ELF-1 (cell line): ENCODE data around the gene CENPO.

Experiments used
- DNase-seq: peaks from one replicate; pipeline ENCODE4 v3.0.0-alpha.2; 2016; ENCODE audit warnings: low read depth, low spot score

Gene CENPO

DNA sequence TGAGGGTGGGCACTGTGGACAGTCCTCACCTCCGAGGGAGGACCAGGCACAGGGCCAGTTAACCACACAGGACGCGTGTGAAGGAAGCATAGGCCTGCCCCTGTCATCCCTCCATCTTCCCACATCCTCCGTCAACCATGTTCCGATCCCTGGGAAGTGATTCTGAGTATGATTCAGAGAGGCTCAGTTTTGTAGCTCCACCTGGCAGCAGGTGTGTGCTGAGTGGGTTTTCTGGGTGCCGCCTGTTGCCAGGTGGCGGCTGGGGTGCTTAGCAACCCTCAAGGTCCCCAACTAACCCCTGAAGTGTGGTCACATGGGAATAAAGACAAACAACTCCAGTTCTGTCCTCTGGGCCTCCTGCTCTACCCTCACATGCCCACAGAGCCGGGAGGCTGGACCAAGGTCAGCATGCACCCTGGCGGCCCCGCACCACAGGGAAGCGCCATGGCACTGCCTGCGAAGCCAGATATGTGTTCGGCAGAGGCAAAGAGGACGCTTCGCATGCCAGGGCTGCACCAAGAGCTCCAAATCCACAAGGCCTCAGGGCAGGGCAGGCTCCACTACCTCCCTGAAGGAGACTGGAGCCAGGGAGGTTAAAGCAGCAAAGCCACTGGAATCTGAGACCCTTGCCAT lies 66.9 kb downstream of the CENPO start:
- no peak for DNase-seq

- no peak for DNase-seq
Measured at GRCh38 chr2:24860631-24861030, 67.4 kb downstream of the CENPO start.

DNA sequence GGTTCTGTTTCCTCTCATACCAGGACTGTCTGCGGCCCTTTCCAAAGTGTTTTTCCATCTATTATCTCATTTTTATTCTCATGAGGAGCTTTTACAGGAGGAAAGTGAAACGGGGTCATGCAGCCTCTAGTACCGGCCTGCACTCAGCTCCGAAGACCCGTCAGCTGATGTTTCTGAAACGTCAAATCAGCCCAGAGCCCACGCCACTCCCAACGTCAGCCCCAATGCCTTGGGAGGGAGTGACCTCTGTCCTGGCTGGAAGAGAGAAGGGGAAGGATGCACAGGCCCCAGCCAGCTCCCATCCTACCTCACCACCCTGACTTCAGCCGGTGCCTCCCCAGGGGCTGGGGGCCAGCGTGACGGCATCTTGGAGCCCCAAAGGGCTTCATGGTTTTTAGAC lies 68.3 kb downstream of the CENPO start:
- no peak for DNase-seq

- DNase-seq = no peak
Measured at GRCh38 chr2:24863641-24864040, 70.4 kb downstream of the CENPO start.

- DNase-seq = no peak
Measured at GRCh38 chr2:24866946-24867345, 73.7 kb downstream of the CENPO start.

DNA sequence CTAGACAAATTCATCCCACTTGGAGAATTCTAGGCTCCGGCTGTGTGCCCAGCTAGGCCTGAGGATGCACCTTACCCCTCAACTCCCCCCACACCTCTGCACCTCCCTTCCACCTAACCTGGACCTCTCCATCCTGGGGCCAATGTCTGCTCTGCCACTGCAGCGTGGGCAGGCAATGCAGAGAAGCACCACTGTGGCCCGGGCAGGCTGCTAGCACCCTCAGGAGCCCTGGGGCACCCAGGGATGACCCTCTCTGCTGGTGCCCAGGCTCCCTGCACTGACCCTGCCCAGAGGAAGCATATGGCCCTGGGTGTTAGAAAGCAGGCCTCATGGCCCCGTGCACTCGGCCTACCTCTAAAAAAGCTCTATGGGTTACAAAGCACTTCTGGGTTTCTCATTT lies 77.2 kb downstream of the CENPO start:
- no peak for DNase-seq

GRCh38 chr2:24870891-24871705 lies 77.9 kb downstream of the CENPO start:
- DNase-seq = no peak

DNA sequence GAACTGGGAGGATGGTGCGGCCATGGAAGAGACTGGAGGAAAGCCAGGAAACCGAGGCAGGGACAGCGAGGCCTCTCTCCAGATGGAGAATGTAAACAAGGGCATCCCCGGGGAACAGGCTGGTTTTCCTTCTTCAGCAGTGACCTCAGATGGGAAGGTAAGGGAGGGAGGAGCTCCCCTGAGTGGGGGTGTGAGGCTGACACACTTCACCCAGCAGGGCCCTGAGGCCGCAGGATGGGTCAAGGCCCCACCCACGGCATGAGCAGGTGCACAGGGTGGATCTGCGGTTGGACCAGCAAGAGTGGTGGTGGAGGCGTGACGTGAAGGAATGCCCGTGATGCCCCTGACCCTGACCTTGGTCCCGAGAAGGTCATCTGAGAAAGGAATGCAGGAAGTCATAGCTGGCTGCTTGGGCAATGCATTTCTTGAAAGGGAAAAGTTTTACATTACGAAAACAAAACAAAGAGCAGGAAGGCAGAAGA lies 78.7 kb downstream of the CENPO start:
- DNase-seq = no peak
